ENCODE measurements around the gene KLHL10.

DNA sequence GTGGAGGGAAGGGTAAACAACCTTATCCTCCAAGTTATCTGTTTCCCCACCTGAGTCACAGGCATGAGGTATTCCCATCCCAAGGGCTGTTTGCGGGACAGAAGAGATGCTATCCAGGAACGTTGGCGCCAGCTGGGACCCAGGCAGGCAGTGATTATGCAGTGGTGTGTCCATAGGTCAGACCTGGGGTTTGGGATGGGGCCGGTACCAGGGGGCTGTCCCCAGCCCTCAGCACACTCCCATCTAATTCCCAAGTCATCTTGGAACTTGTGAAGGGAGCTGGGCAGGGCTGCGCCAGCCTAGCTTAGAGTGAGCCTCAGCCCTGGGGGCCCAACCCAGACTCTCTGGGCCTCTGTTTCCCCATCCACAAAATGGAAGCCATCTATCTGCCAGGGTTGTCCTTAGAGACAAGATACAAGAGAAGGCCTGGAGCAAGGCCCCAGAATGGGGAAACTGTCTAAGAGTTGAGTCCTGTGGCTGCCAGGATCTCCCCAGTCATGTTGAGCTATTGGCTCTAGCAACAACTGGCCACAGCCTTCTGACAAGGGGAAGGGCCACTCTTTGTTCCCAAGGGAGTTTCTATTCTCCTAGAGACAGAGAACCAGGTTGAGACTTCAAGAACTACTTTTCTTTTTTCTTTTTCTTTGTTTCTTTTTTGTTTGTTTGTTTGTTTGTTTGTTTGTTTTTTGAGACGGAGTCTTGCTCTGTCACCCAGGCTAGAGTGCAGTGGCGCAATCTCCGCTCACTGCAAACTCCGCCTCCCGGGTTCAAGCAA lies 41.3 kb upstream of the KLHL10 start:
- TF ChIP-seq POLR2A (IDR thresholded peaks at IDR 0.05; ENCODE audit: low read length), result no peak
- no peak for TF ChIP-seq EP300 (IDR thresholded peaks at IDR 0.05)
- TF ChIP-seq CTCF (IDR thresholded peaks at IDR 0.05), result no peak
- TF ChIP-seq JUN (IDR thresholded peaks at IDR 0.05), result no peak
- no peak for TF ChIP-seq CHD4 (IDR thresholded peaks at IDR 0.05; ENCODE audit: borderline replicate concordance)
- no peak for TF ChIP-seq ESRRA (IDR thresholded peaks at IDR 0.05; ENCODE audit: borderline replicate concordance, low read length)
- no peak for TF ChIP-seq KDM5A (IDR thresholded peaks at IDR 0.05)

Measured in A549 (cell line).